Upper lobe of left lung (tissue), 4 donors: ENCODE data around the gene RNF123.

Experiments
- POLR2A ChIP-seq, 4 donors: fragments of 450-650 bp; IDR thresholded peaks; one replicate each; pipeline ENCODE4 v1.5.1; 2016 to 2017; ENCODE audit warnings: antibody characterized with exemption in 4 of 4, mild to moderate bottlenecking in 2 of 4
- POLR2AphosphoS5 ChIP-seq, 2 donors: sonication (generic); formaldehyde crosslinking; IDR thresholded peaks; one replicate each; pipeline ENCODE4 v1.5.1; 2017; ENCODE audit warnings: antibody characterized with exemption in 2 of 2
- TF ChIP-seq, protein P1 (sequence below), 6 experiments: fragments of 450-650 bp in 4 of 6; fragments of 200-600 bp in 2 of 6; sonication (generic) in 2 of 6; IDR thresholded peaks; one replicate each; pipeline ENCODE4 v1.5.1; 2016 to 2019; ENCODE audit warnings: antibody characterized with exemption in 6 of 6

DNA sequence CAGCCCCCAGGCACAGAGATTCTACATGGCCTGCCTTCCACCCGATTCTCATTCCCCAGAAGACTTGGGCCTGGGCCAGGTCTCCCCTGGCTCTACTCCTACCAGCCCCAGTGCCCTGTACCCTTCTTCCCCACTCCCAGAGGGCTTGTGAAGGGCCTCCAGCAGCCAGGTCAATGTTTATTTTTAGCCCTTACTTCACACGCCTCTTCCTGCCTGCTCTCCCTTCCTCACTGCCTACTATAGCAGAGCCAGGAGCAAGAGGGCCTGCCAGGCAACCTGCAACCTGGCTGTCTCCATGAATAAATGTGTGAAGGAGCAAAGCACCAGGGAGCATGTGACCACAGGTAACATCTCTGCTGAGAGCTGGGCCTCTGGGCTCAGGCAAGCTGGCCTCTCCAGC is 41.6 kb upstream of the RNF123 start:
- TF ChIP-seq, protein P1, sequence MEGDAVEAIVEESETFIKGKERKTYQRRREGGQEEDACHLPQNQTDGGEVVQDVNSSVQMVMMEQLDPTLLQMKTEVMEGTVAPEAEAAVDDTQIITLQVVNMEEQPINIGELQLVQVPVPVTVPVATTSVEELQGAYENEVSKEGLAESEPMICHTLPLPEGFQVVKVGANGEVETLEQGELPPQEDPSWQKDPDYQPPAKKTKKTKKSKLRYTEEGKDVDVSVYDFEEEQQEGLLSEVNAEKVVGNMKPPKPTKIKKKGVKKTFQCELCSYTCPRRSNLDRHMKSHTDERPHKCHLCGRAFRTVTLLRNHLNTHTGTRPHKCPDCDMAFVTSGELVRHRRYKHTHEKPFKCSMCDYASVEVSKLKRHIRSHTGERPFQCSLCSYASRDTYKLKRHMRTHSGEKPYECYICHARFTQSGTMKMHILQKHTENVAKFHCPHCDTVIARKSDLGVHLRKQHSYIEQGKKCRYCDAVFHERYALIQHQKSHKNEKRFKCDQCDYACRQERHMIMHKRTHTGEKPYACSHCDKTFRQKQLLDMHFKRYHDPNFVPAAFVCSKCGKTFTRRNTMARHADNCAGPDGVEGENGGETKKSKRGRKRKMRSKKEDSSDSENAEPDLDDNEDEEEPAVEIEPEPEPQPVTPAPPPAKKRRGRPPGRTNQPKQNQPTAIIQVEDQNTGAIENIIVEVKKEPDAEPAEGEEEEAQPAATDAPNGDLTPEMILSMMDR (IDR thresholded peaks at IDR 0.05), result no peak
- TF ChIP-seq POLR2A (IDR thresholded peaks at IDR 0.05), result no peak
- no peak for TF ChIP-seq POLR2AphosphoS5 (IDR thresholded peaks at IDR 0.05)
